Stimulated activated naive CD8-positive, alpha-beta T cell treated with anti-CD3 and anti-CD28 coated beads, Interleukin-15, Interleukin-2, amounts not matched to agents 100 ng/mL and 50 ng/mL, for 24 hours (primary cell): ENCODE data around the gene IL2RA.
"Not testable (repeated sequence)": the region's sequence is repeated elsewhere in the genome, so short reads cannot be mapped to it uniquely, and the experiment has no call there.

Experiments
- H3K27ac Mint-ChIP-seq: one replicate; pipeline ENCODE4 v1.8.0; 2021; ENCODE audit warnings: mild to moderate bottlenecking, mixed read lengths
- H3K27me3 Mint-ChIP-seq: one replicate; pipeline ENCODE4 v1.8.0; 2021; ENCODE audit warnings: mixed read lengths
- H3K36me3 Mint-ChIP-seq: one replicate; pipeline ENCODE4 v1.8.0; 2021; ENCODE audit warnings: low read depth, mixed read lengths
- H3K4me1 Mint-ChIP-seq: one replicate; pipeline ENCODE4 v1.8.0; 2021; ENCODE audit warnings: low read depth, mixed read lengths
- H3K4me3 Mint-ChIP-seq: one replicate; pipeline ENCODE4 v1.8.0; 2021; ENCODE audit warnings: mild to moderate bottlenecking, mixed read lengths
- H3K9me3 Mint-ChIP-seq: one replicate; pipeline ENCODE4 v1.8.0; 2021; ENCODE audit warnings: mixed read lengths

IL2RA gene

GRCh38 chr10:5968037-5968680, 94.0 kb downstream of the IL2RA start:
- Mint-ChIP-seq H3K27me3 (no peaks in the 10 kb centered on the region), H3K36me3 (peaks cover 39% of the 10 kb centered on the region), H3K4me3 (no peak overlapping the region), H3K9me3 (no peaks in the 10 kb centered on the region), H3K27ac (no peak overlapping the region), H3K4me1 (peaks cover 30% of the 10 kb centered on the region)

- Mint-ChIP-seq H3K27ac (no peak overlapping the region), H3K36me3 (peaks cover 62% of the 10 kb centered on the region), H3K4me1 (peaks cover 3% of the 10 kb centered on the region), H3K9me3 (no peaks in the 10 kb centered on the region), H3K27me3 (no peaks in the 10 kb centered on the region), H3K4me3 (no peak overlapping the region)
Observed at GRCh38 chr10:5965266-5965665, 96.9 kb downstream of the IL2RA start.

GRCh38 chr10:5964736-5965135, 97.4 kb downstream of the IL2RA start:
- no peaks in the 10 kb centered on the region for H3K27me3 Mint-ChIP-seq
- H3K4me1 Mint-ChIP-seq: no peaks in the 10 kb centered on the region
- H3K9me3 Mint-ChIP-seq: no peaks in the 10 kb centered on the region
- peaks cover 63% of the 10 kb centered on the region for H3K36me3 Mint-ChIP-seq
- H3K27ac Mint-ChIP-seq: no peak overlapping the region
- no peak overlapping the region for H3K4me3 Mint-ChIP-seq

GRCh38 chr10:5963591-5963990, 98.6 kb downstream of the IL2RA start:
- H3K9me3 Mint-ChIP-seq: no peaks in the 10 kb centered on the region
- H3K27me3 Mint-ChIP-seq: no peaks in the 10 kb centered on the region
- H3K36me3 Mint-ChIP-seq: peaks cover 66% of the 10 kb centered on the region
- no peak overlapping the region for H3K4me3 Mint-ChIP-seq
- H3K4me1 Mint-ChIP-seq: no peaks in the 10 kb centered on the region
- no peak overlapping the region for H3K27ac Mint-ChIP-seq

- Mint-ChIP-seq H3K27ac (no peak overlapping the region), H3K9me3 (no peaks in the 10 kb centered on the region), H3K4me3 (no peak overlapping the region), H3K36me3 (peaks cover 66% of the 10 kb centered on the region), H3K4me1 (no peaks in the 10 kb centered on the region), H3K27me3 (no peaks in the 10 kb centered on the region)
Observed at GRCh38 chr10:5963071-5963470, 99.1 kb downstream of the IL2RA start.

- not testable (repeated sequence) for H3K9me3 Mint-ChIP-seq, H3K4me3 Mint-ChIP-seq, H3K4me1 Mint-ChIP-seq, H3K27me3 Mint-ChIP-seq, H3K27ac Mint-ChIP-seq
- H3K36me3 Mint-ChIP-seq: peaks cover 64% of the 10 kb centered on the region
Observed at GRCh38 chr10:5962358-5962940, 99.7 kb downstream of the IL2RA start.

- Mint-ChIP-seq H3K4me3 (no peak overlapping the region), H3K27ac (no peak overlapping the region), H3K9me3 (no peaks in the 10 kb centered on the region), H3K27me3 (no peaks in the 10 kb centered on the region), H3K4me1 (no peaks in the 10 kb centered on the region), H3K36me3 (peaks cover 64% of the 10 kb centered on the region)
Observed at GRCh38 chr10:5961405-5962100, 100.6 kb downstream of the IL2RA start.

GRCh38 chr10:5960973-5961275, 101.2 kb downstream of the IL2RA start:
- not testable (repeated sequence) for H3K4me1 Mint-ChIP-seq, H3K9me3 Mint-ChIP-seq, H3K4me3 Mint-ChIP-seq, H3K27me3 Mint-ChIP-seq, H3K27ac Mint-ChIP-seq
- peaks cover 70% of the 10 kb centered on the region for H3K36me3 Mint-ChIP-seq
